HEK293T (cell line): ENCODE data around the gene TM4SF18.

ENCODE experiments used
- CTCF ChIA-PET: fragments of 350-600 bp; formaldehyde crosslinking; extraction: SDS; loops from one replicate; lab custom pipeline; 2021; ENCODE audit warnings: antibody characterized with exemption, inconsistent platforms; lab: Yijun Ruan, JAX
- POLR2A ChIA-PET: fragments of 350-600 bp; formaldehyde crosslinking; extraction: SDS; loops from one replicate; lab custom pipeline; 2020; ENCODE audit warnings: antibody characterized with exemption, inconsistent platforms; lab: Yijun Ruan, JAX
- DNase-seq: peaks from one replicate; pipeline ENCODE4 v3.0.0; 2012; ENCODE audit warnings: mixed read lengths; ENCODE audit errors: extremely low spot score
- ARNT ChIP-seq: fragments of 450-650 bp; IDR thresholded peaks from 2 replicates; pipeline ENCODE4 v1.6.1; 2017; ENCODE audit warnings: mild to moderate bottlenecking
- BHLHE40 ChIP-seq: fragments of 450-650 bp; IDR thresholded peaks from 2 replicates; pipeline ENCODE4 v1.6.1; 2016; ENCODE audit warnings: mild to moderate bottlenecking, moderate library complexity, borderline replicate concordance
- CTBP1 ChIP-seq: fragments of 450-650 bp; IDR thresholded peaks from 2 replicates; pipeline ENCODE4 v1.6.1; 2016; ENCODE audit warnings: borderline replicate concordance
- ELF4 ChIP-seq: fragments of 450-650 bp; IDR thresholded peaks from 2 replicates; pipeline ENCODE4 v1.6.1; 2017; ENCODE audit warnings: antibody characterized with exemption
- FOXA1 ChIP-seq: fragments of 450-650 bp; IDR thresholded peaks from 2 replicates; pipeline ENCODE4 v1.6.1; 2016; ENCODE audit warnings: mild to moderate bottlenecking
- FOXK2 ChIP-seq: fragments of 450-650 bp; IDR thresholded peaks from 2 replicates; pipeline ENCODE4 v1.6.1; 2016; ENCODE audit warnings: mild to moderate bottlenecking
- FOXM1 ChIP-seq: fragments of 450-650 bp; IDR thresholded peaks from 2 replicates; pipeline ENCODE4 v1.6.1; 2017; ENCODE audit warnings: mild to moderate bottlenecking, borderline replicate concordance
- HDGF ChIP-seq: fragments of 450-650 bp; IDR thresholded peaks from 2 replicates; pipeline ENCODE4 v1.6.1; 2017; ENCODE audit warnings: antibody characterized with exemption, borderline replicate concordance
- L3MBTL2 ChIP-seq: fragments of 450-650 bp; conservative IDR thresholded peaks from 2 replicates; pipeline ENCODE4 v1.6.1; 2016; ENCODE audit warnings: mild to moderate bottlenecking
- LEF1 ChIP-seq: fragments of 450-650 bp; IDR thresholded peaks from 2 replicates; pipeline ENCODE4 v1.6.1; 2017; ENCODE audit warnings: mild to moderate bottlenecking, borderline replicate concordance
- NFRKB ChIP-seq: fragments of 450-650 bp; IDR thresholded peaks from 2 replicates; pipeline ENCODE4 v1.6.1; 2016; ENCODE audit warnings: mild to moderate bottlenecking, moderate library complexity
- SP1 ChIP-seq: fragments of 450-650 bp; IDR thresholded peaks from 2 replicates; pipeline ENCODE4 v1.6.1; 2017
- SUZ12 ChIP-seq: fragments of 450-650 bp; IDR thresholded peaks from 2 replicates; pipeline ENCODE4 v1.6.1; 2016; ENCODE audit warnings: mild to moderate bottlenecking
- TARDBP ChIP-seq: fragments of 450-650 bp; IDR thresholded peaks from 2 replicates; pipeline ENCODE4 v1.6.1; 2016
- ZNF384 ChIP-seq: fragments of 450-650 bp; IDR thresholded peaks from 2 replicates; pipeline ENCODE4 v1.6.1; 2016
- TF ChIP-seq, protein P1 (sequence below): fragments of 450-650 bp; IDR thresholded peaks from 2 replicates; pipeline ENCODE4 v1.6.1; 2016

TM4SF18 gene

GRCh38 chr3:149374391-149374790, 41.0 kb upstream of the TM4SF18 start:
- no peak for TF ChIP-seq FOXA1
- TF ChIP-seq FOXM1: no peak
- no peak for TF ChIP-seq BHLHE40
- no peak for TF ChIP-seq CTBP1
- DNase-seq: no peak
- POLR2A ChIA-PET: no interaction called here
- CTCF ChIA-PET: no interaction called here

GRCh38 chr3:149373235-149374125, 40.0 kb upstream of the TM4SF18 start:
- no peak for DNase-seq
- ChIA-PET POLR2A (no interaction called here), CTCF (no interaction called here)
- no peak for TF ChIP-seq BHLHE40
- no peak for TF ChIP-seq ARNT
- TF ChIP-seq ELF4: no peak
- no peak for TF ChIP-seq SP1
- no peak for TF ChIP-seq HDGF
- TF ChIP-seq FOXK2: no peak
- no peak for TF ChIP-seq FOXA1
- TF ChIP-seq CTBP1: no peak
- TF ChIP-seq L3MBTL2: no peak
- TF ChIP-seq ZNF384: no peak
- TF ChIP-seq TARDBP: no peak

GRCh38 chr3:149371723-149372114, 38.3 kb upstream of the TM4SF18 start:
- DNase-seq: no peak
- no peak for TF ChIP-seq TARDBP
- no peak for TF ChIP-seq HDGF
- no peak for TF ChIP-seq ELF4
- no peak for TF ChIP-seq LEF1
- no peak for TF ChIP-seq BHLHE40
- TF ChIP-seq L3MBTL2: no peak
- TF ChIP-seq SUZ12: no peak
- no peak for TF ChIP-seq CTBP1
- no peak for TF ChIP-seq SP1
- no peak for TF ChIP-seq FOXK2
- no peak for TF ChIP-seq FOXM1
- TF ChIP-seq, protein P1, sequence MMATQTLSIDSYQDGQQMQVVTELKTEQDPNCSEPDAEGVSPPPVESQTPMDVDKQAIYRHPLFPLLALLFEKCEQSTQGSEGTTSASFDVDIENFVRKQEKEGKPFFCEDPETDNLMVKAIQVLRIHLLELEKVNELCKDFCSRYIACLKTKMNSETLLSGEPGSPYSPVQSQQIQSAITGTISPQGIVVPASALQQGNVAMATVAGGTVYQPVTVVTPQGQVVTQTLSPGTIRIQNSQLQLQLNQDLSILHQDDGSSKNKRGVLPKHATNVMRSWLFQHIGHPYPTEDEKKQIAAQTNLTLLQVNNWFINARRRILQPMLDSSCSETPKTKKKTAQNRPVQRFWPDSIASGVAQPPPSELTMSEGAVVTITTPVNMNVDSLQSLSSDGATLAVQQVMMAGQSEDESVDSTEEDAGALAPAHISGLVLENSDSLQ: no peak
- TF ChIP-seq ZNF384: no peak
- TF ChIP-seq ARNT: no peak
- TF ChIP-seq NFRKB: no peak
- TF ChIP-seq FOXA1: no peak
- CTCF ChIA-PET: no interaction called here
- POLR2A ChIA-PET: no interaction called here

- no peak for DNase-seq
- CTCF ChIA-PET: no interaction called here
- POLR2A ChIA-PET: no interaction called here
- TF ChIP-seq FOXK2: no peak
- TF ChIP-seq CTBP1: no peak
- TF ChIP-seq BHLHE40: no peak
- no peak for TF ChIP-seq HDGF
- no peak for TF ChIP-seq LEF1
- no peak for TF ChIP-seq SUZ12
- TF ChIP-seq, protein P1: no peak
- TF ChIP-seq FOXM1: no peak
- no peak for TF ChIP-seq ARNT
- no peak for TF ChIP-seq SP1
- no peak for TF ChIP-seq TARDBP
- TF ChIP-seq L3MBTL2: no peak
- TF ChIP-seq NFRKB: no peak
- no peak for TF ChIP-seq FOXA1
- no peak for TF ChIP-seq ZNF384
- TF ChIP-seq ELF4: no peak
Measured at GRCh38 chr3:149371001-149371722, 37.7 kb upstream of the TM4SF18 start.

- TF ChIP-seq LEF1 (no peak), FOXA1 (no peak), NFRKB (no peak), BHLHE40 (no peak), L3MBTL2 (no peak)
- DNase-seq: no peak
- CTCF ChIA-PET: interaction anchor here (0.6 kb wide), 1 partner anchor 17 kb away, joined by 3 read pairs; no protein-coding TSS in a partner anchor
- POLR2A ChIA-PET: no interaction called here
Measured at GRCh38 chr3:149369991-149370866, 36.8 kb upstream of the TM4SF18 start.
